COLO668 (cell line): ENCODE results near the gene OR6K3.
"Not testable (repeated sequence)": the region's sequence is repeated elsewhere in the genome, so short reads cannot be mapped to it uniquely, and the experiment has no call there.

Experiments
- DNase-seq: peaks from one replicate; lab custom pipeline; 2025; ENCODE audit not compliant: unreplicated experiment; lab: John Stamatoyannopoulos, UW

OR6K3 gene

GRCh38 chr1:158688343-158688742 lies 32.2 kb downstream of the OR6K3 start:
- not testable (repeated sequence) for DNase-seq

GRCh38 chr1:158687037-158687436 lies 33.5 kb downstream of the OR6K3 start:
- no peak for DNase-seq

GRCh38 chr1:158686111-158687009 lies 34.2 kb downstream of the OR6K3 start, which contains the start of gene SPTA1:
Gene SPTA1, minus strand, starts transcription at chr1:158686715. Its CDS starts 198 bp downstream, at chr1:158686517.
- DNase-seq: no peak

DNA sequence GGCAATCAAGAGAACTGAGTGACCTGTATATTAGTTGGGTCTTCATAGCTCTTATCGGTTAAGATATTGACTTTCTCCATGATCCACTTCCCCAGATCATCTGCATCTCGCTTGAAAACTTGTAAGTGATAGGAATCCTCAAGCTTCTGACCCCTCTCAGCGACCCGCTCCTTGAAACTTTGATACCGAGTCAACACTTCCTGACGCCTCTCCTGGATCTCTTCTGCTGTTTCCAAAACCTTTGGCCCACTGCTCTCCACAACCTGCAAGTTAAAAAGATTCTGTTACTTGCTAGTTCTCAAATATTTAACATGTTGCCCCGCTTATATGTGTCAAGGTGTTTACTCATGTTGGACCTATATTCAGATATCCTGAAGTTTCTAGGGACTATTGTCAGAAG lies 35.4 kb downstream of the OR6K3 start:
- no peak for DNase-seq

- no peak for DNase-seq
Measured at GRCh38 chr1:158681606-158682005, 38.9 kb downstream of the OR6K3 start.

DNA sequence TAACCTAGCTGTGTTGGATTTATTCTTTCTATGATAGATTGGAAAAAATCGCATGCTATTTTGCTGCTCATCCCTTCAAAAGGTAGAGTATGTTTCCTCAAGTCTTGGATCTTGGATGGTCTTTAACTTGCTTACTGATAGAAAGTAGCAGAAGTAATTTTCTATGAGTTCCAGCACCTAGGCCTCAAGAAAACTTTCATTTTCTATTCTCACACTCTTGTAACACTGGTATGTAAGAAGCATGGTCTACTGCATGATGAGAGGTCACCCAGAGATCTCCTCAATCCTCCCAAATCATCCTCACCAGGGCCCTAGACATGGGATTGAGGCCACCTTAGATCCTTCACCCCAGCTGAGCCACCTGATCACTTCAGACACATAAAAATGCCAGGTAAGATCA lies 41.2 kb downstream of the OR6K3 start:
- no peak for DNase-seq

GRCh38 chr1:158675563-158676323 lies 44.8 kb downstream of the OR6K3 start:
- no peak for DNase-seq

GRCh38 chr1:158674302-158674701 lies 46.2 kb downstream of the OR6K3 start:
- no peak for DNase-seq
